WTC11 (cell line): ENCODE measurements around the gene CLEC3B.

Experiments
- CBFB ChIP-seq: sonication (generic); formaldehyde crosslinking; IDR thresholded peaks from 2 replicates; pipeline ENCODE4 v1.8.1; 2022; ENCODE audit warnings: mild to moderate bottlenecking, low read depth, missing genetic modification reagents
- CTCF ChIP-seq: fragments of 200-600 bp; IDR thresholded peaks from 2 replicates; pipeline ENCODE4 v1.8.0; 2022; ENCODE audit warnings: antibody characterized with exemption
- E2F5 ChIP-seq: sonication (generic); formaldehyde crosslinking; IDR thresholded peaks from 2 replicates; pipeline ENCODE4 v1.8.1; 2022; ENCODE audit warnings: mild to moderate bottlenecking, moderate library complexity, missing genetic modification reagents
- NR2C2 ChIP-seq: sonication (generic); formaldehyde crosslinking; IDR thresholded peaks from 2 replicates; pipeline ENCODE4 v1.8.0; 2022; ENCODE audit warnings: mild to moderate bottlenecking, missing genetic modification reagents
- RORB ChIP-seq: fragments of 250-450 bp; sonication (Bioruptor Pico); IDR thresholded peaks from 2 replicates; pipeline ENCODE4 v1.9.0; 2021; ENCODE audit warnings: mild to moderate bottlenecking
- SOX15 ChIP-seq: fragments of 250-450 bp; sonication (Bioruptor Pico); IDR thresholded peaks from 2 replicates; pipeline ENCODE4 v1.9.0; 2021; ENCODE audit warnings: mild to moderate bottlenecking
- TEAD4 ChIP-seq: sonication (generic); formaldehyde crosslinking; IDR thresholded peaks from 2 replicates; pipeline ENCODE4 v1.8.0; 2022; ENCODE audit warnings: mild to moderate bottlenecking, missing genetic modification reagents
- ZNF232 ChIP-seq: sonication (generic); formaldehyde crosslinking; IDR thresholded peaks from 2 replicates; pipeline ENCODE4 v1.8.0; 2022; ENCODE audit warnings: mild to moderate bottlenecking, missing genetic modification reagents
- ZNF263 ChIP-seq: sonication (generic); formaldehyde crosslinking; IDR thresholded peaks from 2 replicates; pipeline ENCODE4 v1.8.1; 2022; ENCODE audit warnings: low read depth, mild to moderate bottlenecking, moderate library complexity, missing genetic modification reagents
- ZNF671 ChIP-seq: fragments of 250-450 bp; sonication (Bioruptor Pico); IDR thresholded peaks from 2 replicates; pipeline ENCODE4 v1.8.0; 2021; ENCODE audit warnings: mild to moderate bottlenecking

- TF ChIP-seq CTCF (no peak), ZNF263 (CRISPR knock-in tag) (no peak), E2F5 (CRISPR knock-in tag) (no peak), ZNF671 (no peak), CBFB (CRISPR knock-in tag) (no peak), SOX15 (CRISPR knock-in tag) (no peak), NR2C2 (CRISPR knock-in tag) (no peak), ZNF232 (CRISPR knock-in tag) (no peak), TEAD4 (CRISPR knock-in tag) (no peak), RORB (CRISPR knock-in tag) (no peak)
Measured at GRCh38 chr3:45017821-45018220, 8.3 kb upstream of the CLEC3B start.
